ENCODE results near the gene UBQLN3.

The UBQLN3 gene

DNA sequence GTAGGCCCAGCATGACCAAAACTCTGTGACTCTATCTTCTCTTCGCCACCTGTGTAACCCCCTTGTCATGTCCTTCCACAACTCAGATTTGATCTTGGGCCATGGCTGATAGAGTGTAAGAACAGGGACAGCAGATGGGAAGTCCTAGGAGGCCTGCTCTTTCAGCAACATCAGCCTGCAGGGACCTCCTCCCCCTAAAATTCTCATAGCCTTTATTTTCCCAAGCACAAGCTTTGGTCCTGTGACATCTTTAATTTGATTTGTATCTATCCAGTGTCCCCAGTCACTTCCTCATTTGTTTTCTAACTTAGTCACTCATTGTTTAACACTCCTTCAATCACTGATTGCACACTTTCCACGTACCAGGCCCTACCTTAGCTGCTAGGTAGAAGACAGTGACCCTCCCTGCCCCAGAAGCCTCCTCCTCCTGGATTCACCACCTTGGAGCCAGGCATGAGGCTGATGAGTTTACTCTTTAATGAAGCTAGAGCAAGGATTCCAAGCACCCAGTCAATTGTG, 5.3 kb downstream of the UBQLN3 start:
- no peak for DNase-seq

DNA sequence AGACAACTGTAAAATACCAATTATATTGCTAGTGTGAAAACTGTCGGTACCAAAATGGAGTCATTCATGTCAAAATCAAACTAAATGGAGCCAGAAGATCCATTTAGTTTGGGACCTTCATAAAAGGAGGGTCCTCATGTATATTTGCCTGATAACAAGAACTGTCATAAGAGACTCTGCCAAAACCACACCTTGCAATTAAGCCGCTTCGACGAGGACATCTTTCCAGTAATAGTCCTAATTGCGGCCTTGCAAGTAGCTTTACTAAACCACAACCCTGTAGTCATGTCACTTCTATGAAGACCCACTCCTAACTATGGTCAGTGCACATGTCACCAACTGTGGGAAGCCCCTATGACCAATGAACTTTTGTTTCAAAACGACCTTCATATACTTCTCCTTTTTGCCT, 9.4 kb downstream of the UBQLN3 start:
- DNase-seq: no peak

DNA sequence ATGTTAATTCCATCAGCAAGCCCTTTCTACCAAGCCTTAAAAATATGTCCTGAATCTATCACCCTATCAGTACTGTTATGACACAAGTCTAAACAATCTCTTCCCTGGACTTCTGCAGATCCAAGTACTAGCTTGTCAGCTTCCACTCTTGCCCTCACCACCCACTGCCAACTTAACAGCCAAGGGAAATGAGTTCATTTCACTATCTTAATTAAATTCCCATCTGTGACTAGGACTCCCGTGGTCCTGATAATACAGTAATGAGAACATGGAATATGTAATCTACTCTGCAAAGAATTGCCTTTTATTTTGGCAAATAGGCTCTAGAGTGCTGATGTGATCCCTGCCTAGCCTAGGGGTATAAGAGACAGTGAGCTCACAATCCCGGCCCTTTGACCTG, 10.1 kb downstream of the UBQLN3 start:
- DNase-seq: no peak

DNA sequence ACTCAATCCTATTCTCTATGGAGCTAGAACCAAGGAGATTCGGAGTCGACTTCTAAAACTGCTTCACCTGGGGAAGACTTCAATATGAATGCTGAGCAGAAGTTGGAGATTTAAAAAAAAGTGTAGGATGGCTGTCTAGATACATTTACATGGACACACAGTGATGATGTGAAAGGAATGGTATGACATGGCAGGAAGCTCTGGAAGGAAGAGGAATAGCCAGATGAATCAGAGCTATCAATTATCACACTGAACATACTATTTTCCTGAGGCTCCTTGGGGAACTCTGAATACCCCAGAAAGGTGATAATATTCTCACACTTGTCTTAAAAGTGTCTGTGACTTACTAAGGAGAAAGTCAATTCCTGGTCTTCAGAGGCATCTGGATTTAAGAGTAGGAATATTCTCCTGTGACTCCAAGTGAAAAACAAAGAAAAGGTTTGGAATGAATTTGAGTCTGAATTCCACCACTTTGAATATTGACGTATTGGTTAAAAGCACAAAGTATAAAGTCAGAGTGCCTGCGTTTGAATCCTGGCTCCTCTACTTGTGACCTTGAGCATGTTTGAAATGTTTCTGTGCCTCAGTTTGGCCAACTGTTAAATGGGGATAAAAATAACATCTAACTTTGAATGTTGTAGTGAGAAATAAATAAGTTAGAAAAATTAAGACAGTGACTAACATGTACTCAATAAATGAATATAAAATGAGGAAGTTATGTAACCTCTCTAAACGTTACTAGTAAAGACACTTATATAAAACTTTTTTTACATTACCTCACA, 20.0 kb downstream of the UBQLN3 start:
- no peak for DNase-seq

DNA sequence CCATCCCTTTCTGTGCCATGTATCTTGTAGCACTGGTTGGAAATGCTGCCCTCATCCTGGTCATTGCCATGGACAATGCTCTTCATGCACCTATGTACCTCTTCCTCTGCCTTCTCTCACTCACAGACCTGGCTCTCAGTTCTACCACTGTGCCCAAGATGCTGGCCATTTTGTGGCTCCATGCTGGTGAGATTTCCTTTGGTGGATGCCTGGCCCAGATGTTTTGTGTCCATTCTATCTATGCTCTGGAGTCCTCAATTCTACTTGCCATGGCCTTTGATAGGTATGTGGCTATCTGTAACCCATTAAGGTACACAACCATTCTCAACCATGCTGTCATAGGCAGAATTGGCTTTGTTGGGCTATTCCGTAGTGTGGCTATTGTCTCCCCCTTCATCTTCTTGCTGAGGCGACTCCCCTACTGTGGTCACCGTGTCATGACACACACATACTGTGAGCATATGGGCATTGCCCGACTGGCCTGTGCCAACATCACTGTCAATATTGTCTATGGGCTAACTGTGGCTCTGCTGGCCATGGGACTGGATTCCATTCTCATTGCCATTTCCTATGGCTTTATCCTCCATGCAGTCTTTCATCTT, 20.9 kb downstream of the UBQLN3 start:
- DNase-seq: no peak

DNA sequence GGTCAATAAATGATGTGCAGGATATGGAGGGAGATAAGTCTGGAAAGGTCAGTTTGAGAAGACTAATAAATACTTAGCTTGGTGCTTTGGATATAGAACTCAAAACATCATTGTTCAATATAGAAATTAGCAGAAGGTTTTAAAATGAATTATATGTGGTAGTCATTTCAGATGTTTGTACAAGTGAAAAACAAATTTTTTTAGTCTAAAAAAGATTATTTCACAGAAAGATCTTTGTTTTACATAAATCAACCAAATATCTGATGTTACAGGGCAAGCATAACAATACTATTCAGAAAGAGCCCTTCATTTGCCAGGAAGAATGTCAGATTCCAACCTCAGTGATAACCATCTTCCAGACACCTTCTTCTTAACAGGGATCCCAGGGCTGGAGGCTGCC, 21.4 kb downstream of the UBQLN3 start, which contains the start of gene OR52D1:
Gene OR52D1 (plus strand): TSS at position 301 of the 400 bp plus-strand sequence. CDS start 22 bp downstream, at position 323.
- no peak for DNase-seq

DNA sequence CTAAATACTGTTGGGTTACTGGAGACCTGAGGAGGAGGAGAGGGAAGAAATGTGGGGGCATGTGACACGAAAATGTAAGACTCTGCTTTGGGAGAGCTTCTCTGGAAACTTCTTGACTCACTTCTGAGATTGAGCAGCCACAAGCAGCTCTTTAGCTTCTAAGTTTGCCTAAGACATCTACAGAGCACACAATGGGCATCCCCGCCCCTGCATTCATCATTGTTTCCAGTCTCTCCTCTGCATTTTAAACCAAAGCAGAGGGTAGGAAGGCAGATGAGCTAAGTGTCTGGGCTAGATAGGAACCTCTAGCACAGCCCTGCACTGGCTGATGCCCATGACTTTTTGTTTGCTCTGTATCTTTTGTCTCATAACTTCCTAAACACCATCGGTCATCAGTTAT, 23.3 kb downstream of the UBQLN3 start:
- no peak for DNase-seq

DNA sequence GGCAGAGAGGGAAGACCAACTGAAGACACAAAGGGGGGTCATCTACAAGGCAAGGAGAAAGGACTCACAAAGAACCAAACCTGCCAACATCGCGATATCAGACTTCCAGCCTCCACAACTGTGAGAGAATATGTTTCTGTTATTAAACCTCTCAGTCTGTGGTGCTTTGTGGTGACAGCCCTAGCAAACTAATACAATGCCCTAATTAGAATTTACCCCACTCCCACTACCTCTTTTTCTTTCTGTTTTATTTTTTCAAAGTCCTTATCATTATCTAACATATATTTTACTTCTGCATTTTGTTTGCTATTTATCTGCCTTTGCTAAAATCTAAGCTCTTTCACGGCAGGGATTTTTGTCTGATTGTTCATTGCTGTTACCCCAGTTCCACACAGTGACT, 23.8 kb downstream of the UBQLN3 start:
- DNase-seq: no peak

DNA sequence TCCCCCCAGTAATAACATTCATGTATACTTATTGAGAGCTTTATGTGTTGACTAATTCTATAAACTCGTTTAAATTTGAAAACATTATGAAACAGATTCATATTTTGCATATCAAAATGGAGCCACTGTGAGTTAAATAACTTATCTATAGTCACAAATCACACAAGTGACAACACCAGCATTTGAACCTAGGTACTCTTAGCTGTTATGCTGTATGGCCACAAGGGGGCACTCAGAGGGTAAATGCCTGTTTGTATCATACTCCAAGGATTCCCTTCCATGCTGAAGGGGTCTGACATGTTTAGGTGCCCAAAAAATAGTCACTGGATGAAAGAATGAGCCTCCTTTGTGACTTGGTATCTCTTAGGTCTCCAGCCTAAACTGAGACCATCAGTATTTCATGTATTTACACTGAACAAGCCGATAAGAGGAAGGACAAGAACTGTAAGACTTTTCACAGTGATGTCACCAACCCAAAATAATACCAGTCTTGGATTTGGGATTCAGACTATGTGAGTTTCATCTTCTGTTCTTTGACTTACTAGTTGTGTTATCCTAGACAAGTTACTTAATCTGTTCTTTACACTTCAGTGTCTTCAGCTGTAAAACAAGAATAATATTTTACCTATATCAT, 33.5 kb downstream of the UBQLN3 start:
- DNase-seq: no peak

DNA sequence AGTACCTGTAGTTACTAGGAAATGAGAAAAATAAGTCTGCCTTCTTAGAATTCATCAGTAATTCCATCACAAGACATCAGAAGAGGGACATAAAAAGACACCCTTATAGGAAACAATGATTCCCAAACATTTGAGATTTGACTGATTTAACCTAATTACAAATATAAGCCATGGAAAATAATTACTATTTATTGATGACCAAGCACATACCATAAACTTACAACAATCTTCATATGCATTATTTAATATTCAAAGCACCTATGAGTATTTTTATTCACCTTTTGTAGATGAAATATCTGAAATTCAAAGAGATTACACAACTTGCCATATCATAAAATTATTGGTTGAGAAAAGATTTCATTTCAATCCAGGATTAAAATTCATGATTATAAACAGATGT, 35.8 kb downstream of the UBQLN3 start:
- DNase-seq: no peak

DNA sequence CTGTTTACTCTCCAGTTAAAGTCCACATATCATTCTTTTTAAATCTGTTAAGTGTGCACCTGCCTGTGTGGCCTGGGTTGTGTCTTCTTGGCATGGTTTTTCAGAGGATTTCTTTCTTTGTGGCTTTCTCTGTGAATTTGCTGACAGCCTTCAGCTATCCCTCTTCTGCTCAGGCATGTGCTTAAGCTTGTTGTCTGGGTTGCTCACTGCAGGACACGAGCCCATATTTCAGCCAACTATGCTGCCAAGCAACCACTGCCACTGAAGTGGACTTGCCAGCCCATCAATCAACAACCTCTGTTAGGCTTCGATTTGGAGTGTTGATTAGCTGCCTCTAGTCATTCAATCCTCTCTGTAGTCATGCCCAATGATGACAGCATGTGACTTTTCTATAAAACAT, 42.2 kb downstream of the UBQLN3 start:
- no peak for DNase-seq

DNA sequence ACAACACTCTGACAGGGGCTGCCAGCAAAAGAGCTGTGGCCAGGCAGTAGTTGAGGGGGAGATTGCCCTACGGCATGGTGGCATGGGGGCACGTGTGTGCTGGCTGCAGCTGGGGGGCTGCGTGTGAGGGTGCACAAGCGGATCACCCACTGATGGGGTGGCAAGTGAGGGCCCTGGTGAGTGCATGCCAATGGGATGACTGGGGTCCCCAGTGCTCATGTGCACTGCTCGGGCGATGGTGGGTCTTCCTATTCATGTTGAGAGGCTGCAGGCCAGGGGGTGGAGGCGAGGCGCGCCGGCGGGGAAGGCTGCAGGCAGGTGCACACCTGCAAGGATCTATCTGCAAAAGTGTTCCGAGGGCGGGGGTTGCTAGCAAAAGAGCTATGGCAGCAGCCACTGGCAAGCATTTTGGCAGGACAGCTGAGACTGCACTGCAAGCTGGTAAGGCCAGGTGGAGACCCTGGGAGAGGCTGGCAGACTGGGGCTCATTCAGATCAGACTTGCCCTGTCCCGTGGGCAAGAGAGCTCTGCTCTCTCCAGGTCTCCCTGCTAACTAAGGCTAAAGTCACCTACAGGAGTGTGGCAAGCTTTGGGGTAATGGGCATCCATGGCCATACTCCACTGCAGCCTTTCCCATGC, 48.7 kb downstream of the UBQLN3 start:
- DNase-seq: no peak

Measured in COR-L47 (cell line).